Activated naive CD4-positive, alpha-beta T cell (primary cell): ENCODE data around the gene HS3ST2.
"Not testable (repeated sequence)": the region's sequence is repeated elsewhere in the genome, so short reads cannot be mapped to it uniquely, and the experiment has no call there.

Experiments used
- DNase-seq, 4 experiments: peaks; one replicate each; lab custom pipeline; 2025; lab: John Stamatoyannopoulos, UW

HS3ST2 gene

DNA sequence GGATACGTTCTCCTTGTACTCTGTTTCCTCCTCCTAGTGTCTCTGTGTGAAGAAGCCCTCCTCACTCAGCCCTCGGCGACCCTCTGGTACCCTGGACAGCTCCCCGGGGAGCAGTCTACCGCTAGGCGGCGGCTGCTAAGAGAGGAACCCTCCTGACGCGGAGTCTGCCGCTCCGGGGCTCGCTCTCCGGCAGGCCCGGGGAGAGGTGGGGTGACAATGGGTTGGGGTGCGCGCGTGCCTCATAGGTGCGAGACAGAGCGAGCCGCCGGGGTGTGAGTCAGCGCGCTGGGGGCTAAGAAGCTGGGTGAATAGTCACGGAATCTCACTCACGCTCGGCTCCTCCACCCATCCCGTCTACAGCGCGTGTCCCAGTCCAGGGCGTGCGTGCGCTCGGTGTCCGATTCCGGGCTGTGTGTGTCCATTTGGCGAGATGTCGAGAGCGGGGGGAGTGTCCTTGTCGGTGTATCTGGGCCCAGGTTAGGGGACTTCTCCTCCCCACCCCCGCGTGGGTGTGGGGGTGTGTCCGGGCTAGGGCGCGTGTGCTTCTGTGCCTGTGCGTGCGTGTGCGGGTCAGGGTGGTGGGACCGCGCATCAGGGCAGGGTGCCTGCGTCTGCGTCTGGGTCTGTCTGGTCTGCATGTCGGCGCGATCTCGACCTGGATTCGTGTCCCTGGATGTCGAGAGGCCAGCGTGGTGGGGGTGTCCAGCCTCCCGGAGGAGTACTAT, 577 bp upstream of the HS3ST2 start:
- DNase-seq, result peak in 1 of 4 experiments; percentile 3

DNA sequence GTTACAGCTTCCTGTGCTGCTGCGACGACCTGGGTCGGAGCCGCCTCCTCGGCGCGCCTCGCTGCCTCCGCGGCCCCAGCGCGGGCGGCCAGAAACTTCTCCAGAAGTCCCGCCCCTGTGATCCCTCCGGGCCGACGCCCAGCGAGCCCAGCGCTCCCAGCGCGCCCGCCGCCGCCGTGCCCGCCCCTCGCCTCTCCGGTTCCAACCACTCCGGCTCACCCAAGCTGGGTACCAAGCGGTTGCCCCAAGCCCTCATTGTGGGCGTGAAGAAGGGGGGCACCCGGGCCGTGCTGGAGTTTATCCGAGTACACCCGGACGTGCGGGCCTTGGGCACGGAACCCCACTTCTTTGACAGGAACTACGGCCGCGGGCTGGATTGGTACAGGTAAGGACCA, 746 bp downstream of the HS3ST2 start:
- no peak for DNase-seq

DNA sequence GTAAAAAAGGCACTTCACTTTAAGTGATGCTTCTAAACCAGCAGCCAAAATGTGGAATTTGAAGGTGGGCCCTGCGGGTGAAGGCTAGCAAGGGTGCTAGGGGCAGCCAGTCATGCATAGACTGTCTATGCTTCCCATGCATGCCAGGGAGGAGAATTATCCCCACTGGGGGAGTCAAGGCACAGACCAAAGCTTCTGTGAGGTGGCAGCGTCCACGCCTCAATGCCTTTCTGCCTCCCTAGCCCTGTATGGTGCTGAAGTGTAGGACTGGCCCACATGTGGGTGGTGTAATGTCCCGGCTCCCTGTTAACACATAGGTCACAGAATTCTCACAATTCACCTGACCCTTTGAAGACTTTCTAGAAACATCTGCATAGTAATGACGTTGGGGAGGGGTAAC, 1.9 kb downstream of the HS3ST2 start:
- no peak for DNase-seq

DNA sequence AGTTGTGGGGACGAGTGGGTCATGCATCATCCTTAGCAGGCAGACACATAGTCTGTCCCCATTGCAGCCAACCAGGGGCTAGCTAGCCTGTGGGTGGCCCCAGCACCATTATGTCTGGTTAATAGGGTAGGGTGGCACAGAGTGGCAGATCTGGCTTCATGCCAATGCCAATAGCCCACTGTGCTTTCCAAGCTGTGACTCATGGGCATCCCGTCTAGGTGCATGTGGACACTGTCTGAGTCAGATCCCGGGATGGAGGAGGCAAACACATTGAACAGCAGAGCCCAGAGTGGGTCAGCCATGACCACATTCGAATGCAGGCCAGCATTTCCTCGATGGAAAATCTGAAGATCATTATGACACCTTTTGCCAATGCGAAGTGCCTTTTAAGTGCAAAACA, 2.5 kb downstream of the HS3ST2 start:
- DNase-seq, result no peak

DNA sequence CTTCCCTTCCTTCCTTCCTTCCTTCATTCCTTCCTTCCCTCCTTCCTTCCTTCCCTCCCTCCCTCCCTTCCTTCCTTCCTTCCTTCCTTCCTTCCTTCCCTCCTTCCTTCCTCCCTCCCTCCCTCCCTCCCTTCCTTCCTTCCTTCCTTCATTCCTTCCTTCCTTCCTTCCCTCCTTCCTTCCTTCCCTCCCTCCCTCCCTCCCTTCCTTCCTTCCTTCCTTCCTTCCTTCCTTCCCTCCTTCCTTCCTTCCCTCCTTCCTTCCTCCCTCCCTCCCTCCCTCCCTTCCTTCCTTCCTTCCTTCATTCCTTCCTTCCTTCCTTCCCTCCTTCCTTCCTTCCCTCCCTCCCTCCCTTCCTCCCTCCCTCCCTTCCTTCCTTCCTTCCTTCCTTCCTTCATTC, 4.8 kb downstream of the HS3ST2 start:
- not testable (repeated sequence) for DNase-seq

DNA sequence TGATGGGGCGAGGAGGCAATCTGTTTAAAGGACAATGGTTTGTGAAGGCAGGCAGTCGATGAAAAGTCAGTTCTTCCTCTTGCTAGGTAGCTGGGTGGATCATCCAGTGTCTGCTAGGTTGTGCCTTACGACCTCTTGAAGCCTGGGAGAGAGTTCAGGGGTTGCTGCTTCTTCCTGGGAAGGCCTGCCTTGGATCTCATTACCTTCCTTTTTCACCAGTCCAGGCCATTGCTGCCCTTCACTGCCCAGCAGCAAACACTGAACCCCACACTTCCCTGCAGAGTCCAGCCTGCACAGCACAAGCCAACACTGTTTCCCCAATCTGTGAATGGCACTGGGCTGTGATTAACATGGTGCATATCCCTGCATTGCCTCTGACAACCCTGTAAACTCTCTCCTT, 24.7 kb downstream of the HS3ST2 start:
- DNase-seq, result no peak

DNA sequence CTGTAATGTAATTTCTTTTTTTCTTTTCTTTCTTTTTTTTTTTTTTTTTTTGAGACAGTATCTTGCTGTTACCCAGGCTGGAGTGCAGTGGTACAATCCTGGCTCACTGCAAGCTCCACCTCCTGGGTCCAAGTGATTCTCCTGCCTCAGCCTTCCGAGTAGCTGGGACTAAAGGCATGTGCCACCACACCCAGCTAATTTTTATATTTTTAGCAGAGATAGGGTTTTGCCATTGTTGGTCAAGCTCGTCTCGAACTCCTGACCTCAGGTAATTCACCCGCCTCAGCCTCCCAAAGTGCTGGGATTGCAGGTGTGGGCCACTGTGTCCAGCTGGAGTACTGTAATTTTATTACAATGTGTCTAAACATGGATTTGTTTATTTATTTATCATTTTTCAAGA, 28.1 kb downstream of the HS3ST2 start:
- DNase-seq, result not testable (repeated sequence)

DNA sequence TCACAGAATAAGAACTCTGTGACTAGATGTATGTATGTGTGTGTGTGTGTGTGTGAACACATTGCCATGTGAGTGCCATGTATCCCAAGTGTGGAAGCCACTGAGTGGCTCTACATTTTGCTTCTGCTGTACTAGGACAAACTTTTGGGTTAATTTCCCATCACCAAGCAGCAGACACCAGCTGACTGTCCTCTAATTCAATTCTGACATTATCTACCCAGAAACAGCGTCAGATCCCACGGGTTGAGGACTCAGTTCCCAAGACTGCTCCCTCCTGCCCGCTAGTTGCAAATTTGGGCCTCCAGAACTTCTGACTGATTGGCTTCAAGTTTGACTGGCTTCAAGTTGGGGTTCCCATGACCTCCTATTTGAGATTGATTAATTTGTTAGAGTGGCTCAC, 29.2 kb downstream of the HS3ST2 start:
- no peak for DNase-seq

DNA sequence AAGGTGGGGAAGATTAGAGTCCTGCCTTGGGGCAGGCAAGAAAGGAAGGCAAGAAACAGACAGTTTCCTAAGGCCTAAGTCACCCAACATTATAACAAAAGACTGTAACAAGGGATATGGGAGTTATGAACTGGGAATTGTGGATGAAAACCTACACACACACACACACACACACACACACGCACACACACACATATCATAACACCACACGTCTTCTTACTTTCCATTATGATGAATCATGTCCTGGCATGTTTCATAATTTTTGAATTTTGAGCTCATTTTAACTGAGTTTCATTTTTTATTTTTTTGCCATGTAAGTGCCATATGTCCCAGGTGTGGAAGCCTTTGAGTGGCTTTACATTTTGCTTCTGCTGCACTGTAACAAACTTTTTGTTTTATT, 29.9 kb downstream of the HS3ST2 start:
- no peak for DNase-seq

DNA sequence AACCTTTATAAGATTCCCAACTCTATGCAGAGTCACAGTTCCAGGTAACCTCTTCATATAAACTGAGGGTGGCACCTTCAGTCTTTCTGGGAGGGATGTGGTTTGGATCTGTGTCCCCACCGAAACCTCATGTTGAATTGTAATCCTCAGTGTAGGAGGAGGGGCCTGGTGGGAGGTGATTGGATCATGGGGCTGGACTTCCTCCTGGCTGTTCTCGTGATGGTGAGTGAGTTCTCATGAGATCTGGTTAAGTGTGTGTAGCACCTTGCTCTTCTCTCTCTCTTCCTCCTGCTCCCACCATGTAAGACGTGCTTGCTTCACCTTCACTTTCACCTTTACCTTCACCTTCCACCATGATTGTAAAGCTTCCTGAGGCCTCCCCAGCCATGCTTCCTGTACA, 30.5 kb downstream of the HS3ST2 start:
- DNase-seq, result no peak

DNA sequence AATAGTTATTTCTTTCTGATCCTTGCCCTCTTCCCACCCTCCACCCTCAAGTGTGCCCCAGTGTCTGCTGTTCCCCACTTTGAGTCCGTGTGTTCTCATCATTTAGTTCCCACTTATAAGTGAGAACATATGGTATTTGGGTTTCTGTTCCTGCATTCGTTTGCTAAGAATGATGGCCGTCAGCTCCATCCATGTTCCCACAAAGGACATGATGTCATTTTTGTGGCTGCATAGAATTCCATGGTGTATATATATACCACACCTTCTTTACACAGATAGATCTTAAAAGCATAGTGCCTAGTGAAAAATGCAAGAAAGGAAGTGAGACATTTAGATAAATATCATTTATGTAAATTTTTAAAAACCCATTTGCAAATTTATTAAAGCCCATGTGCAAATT, 33.1 kb downstream of the HS3ST2 start:
- no peak for DNase-seq

DNA sequence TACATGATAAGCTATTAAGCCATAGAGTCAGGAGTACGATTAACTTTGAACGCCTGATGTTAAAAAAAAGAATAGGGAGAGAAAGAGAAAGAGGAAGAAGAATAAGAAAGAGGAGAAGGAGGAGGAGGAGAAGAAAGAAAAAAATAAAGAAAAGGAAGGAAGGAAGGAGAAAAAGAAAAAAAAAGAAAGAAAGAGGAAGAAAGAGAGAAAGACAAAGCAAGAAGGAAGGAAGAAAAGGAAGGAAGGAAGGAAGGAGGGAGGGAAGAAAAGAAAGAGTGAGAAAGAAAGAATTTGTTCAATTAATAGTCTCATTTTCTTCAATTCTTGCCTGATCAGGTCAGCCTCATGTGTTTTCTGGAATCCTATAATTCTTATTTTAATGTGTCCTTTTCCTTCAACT, 33.7 kb downstream of the HS3ST2 start:
- no peak for DNase-seq

DNA sequence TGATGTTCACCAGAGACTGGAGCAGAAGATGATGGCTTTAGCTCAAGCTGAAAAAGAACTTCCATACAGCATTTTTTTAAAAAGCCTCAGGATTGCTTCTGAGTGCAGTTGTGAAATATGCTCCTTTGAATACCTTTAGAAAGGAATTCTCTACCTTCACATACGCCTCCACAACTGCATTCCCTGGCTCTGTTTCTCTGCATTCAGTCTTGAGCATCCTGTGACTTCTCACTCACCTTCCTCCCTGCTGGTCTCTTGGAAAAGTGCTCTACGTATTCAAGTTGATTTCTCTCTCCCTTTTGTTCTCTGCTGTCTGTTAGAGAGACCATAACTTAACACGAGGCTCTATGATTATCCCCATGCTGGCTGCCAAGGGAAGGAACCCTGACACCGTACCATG, 34.5 kb downstream of the HS3ST2 start:
- DNase-seq, result no peak

DNA sequence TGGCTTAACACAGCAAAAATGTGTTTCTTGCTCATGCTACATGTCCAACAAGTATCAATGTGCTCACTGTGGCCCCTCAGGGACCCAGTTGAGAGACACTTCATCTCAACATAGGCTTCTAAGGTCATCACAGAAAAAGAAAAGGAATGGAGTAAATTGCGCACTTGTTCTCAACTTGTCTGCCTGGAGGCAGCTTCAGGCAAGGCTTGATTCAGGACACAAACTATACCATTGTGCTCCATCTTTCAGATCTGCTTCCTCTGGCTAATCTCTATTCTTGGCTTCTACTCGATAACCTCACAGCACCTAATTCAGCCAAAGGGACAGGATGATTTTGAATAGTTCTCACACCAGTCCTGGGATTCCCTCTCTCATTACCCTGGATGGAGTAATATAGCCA, 35.6 kb downstream of the HS3ST2 start:
- no peak for DNase-seq

DNA sequence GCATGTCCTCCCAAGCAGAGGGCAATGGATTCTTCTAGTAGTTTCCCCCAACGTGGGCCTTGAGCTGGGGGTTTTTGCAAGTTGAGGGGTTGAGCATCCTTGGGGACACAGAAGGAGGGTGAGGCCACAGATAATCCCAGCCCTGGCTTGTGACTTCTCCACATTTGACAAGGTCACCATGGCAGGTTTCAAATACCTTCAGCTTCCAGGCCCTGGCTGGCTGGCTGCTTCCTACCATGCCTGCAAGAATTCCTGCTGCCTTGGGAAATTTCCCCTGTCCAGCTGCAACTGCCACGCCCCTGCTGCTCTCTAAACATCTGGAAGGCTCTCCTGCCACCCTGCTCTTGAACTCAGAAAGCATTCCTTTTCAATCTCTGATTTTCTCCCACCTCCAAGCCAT, 41.3 kb downstream of the HS3ST2 start:
- DNase-seq, result no peak

DNA sequence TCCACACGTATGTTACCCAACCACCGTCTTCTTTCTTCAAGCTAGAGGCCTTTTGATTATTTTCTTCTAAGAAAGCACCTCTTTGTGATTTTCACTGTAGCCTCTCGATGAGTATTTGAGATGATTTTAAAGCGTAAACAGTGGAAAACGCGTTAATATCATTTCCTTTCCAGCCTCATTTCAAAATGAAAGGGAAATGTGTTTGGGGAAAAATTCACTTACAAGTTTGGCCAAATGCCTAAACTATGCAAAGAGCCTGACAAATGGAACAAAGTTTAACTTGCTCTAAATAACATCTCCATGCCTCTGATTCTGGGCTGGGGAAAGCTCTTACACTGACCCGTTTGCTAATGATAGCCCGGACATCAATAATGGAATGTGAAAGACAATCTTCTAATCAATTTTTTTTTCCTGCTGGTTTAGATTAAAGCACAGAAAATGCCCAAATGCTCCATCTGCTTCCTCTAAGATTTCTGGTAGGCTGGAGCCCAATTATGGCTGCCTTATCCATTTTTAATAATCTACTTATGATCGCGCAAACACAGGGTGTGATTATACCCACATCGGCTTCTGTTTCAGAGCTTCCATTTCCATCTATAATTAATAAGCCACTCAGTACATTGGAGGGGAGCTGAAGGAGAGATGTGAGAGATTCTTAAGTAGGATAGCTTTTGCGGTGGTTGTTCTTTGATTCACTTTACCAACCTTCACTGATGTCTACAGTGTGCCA, 43.5 kb downstream of the HS3ST2 start:
- no peak for DNase-seq

DNA sequence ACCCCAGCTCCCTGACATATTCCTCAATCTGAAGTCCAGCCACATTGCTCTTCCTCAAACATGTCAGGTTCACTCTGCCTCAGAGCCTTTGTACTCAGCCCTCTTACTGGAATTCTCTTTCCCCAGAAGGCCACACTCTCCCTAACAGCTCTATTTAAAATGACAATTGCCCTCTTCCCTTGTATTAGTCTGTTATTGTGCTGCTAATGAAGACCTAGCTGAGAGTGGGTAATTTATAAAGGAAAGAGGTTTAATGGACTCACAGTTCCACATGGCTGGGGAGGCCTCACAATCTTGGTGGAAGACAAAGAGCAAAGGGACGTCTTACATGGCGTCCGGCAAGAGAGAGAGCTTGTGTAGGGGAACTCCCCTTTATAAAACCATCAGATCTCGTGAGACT, 46.0 kb downstream of the HS3ST2 start:
- no peak for DNase-seq

DNA sequence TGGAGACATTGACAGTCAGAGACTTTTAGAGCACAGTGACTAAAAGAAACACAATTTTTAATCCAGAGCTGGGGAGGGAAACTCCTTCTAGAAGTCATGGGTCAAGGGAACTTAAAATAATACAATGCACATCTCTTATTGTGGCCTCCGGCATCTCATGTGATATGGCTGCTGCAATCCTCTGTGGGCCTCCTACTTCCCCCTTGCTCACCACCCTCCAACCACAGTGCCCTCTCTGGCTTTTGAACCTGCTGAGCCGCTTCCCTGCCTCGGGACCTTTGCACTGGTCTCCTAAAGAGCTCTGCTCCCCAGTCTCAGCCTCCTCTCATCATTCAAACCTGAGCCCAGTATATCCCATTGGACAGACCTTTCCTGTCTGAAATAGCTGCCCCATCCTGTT, 47.6 kb downstream of the HS3ST2 start:
- DNase-seq, result no peak

DNA sequence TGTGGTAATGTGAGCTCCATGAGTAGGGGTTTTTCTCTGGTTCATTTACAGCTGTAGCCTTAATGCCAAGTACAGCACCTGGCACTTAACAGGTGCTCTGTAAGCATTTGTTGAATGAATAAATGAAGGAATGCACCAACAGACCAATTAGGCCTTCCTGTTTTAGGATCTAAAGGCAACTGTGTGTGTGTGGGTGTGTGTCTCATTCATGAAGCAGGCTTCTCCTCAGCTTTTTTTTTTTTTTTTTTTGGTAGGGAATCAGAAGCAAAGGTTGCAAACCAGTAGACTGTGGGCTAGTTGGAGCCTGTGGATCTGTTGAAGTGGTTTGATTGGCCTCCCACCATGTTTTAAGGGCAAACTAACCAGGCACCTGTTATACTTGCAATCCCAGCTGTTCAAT, 48.1 kb downstream of the HS3ST2 start:
- DNase-seq, result no peak

DNA sequence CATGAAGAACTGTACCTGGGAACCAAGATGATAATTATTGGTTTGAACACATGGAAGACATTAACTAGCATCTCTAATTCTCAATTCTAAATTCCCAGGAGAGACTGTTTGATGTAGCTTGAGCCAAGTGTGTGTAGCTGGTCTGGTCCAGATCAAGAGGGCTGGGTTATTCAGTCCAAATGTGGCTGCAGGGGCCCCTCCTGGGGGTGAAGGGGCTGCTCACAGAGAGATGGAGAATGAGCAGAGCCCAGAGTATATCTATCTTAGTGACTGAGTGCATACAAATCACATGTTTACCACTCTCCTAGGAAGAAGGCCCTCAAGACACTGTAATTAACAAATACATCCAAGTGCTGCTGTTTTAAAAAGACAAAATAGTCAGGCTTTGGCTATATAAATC, 50.4 kb downstream of the HS3ST2 start:
- DNase-seq, result no peak

DNA sequence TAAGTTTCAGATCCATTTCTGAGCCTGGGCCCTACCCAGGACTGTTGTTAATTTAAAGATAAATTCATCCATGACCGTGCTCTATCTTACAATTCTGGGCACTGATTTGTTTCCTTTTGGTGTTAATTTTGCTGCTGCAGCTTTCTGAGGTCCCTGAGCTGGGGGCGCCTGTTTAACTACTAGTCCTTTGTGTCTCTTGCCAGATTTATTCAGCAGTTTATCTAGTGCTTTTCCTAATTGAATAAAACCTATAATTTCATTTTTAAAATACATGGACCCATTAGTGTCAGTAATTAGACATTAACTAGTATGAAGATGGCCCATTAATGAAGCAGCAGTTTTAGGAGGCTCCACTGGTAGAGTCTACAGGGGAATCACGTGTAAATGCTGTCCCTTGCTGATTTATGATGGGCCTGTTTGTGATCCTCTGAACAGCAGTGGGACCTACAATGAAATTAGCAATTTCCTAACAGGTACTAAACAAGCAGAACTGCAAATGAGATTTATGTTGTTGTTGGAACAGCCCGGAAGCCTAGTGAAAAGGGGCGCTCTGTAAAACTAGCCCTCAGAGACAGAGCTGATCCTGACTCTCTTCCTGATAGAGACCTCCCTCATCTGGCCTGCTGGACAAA, 54.7 kb downstream of the HS3ST2 start:
- DNase-seq, result no peak

DNA sequence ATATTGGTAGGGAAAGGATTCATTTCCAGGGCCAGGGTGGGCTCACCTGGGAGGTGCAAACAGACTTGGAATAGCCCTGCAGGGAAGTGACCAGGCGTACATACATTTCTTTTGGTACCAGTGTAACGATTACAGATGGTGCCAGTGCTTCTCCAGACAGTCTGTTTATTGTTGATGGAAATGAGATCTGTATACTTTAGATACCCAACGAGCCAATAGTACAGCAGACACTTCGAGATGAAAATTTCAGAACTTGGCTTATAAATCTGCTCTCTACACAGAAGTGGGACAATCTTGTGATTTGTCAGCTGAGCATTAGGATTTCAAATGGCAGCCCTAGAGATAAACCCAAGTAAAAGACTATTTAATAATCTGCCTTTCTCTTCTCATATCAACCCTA, 57.9 kb downstream of the HS3ST2 start:
- no peak for DNase-seq

DNA sequence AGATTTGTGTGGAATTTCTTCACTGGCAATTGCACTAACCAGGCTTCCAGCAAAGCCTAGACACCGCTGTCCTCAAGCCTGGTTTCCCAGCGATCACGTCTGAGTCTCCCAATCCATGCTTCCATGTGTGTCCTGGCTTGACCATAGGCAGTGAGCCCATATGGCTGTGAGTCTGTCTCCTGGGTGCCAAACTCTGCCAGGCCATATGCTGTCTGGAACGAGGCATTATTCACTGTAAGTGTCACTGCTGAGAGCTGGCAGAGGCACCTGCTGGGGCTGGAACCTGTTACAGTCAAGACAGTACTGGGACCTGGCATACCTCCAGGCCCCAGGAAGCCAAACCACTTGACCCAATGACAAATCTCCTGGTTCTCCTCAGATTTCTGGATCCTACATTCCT, 60.4 kb downstream of the HS3ST2 start:
- DNase-seq, result no peak
